HepG2 (cell line): Measurements from ENCODE around the gene NAT9. TPM values are rescaled to one million over a fixed set of nuclear protein-coding genes. Genes with fewer than 3 reads are reported as not detected.

Source experiments
- AKAP8 ChIP-seq: sonication (generic); formaldehyde crosslinking; IDR thresholded peaks from 2 replicates; pipeline ENCODE4 v1.5.1; 2020; ENCODE audit warnings: mild to moderate bottlenecking, missing genetic modification reagents
- ELF3 ChIP-seq: IDR thresholded peaks from 2 replicates; pipeline ENCODE4 v1.6.1; 2016; ENCODE audit warnings: missing genetic modification reagents, missing compliant biosample characterization
- ISX ChIP-seq: sonication (generic); formaldehyde crosslinking; conservative IDR thresholded peaks from 2 replicates; pipeline ENCODE4 v1.5.0; 2020; ENCODE audit warnings: missing genetic modification reagents
- NFE2L2 ChIP-seq: fragments of 150-350 bp; IDR thresholded peaks from 2 replicates; pipeline ENCODE4 v1.6.1; 2014; ENCODE audit warnings: low read length
- NFRKB ChIP-seq: fragments of 450-650 bp; IDR thresholded peaks from 2 replicates; pipeline ENCODE4 v1.6.1; 2017
- NR2F1 ChIP-seq, 2 experiments: fragments of 450-650 bp in 1 of 2; formaldehyde crosslinking in 1 of 2; IDR thresholded peaks; 2 replicates each; pipeline versions ENCODE4 v1.5.0 to v1.6.1; 2016 to 2020; ENCODE audit warnings: mild to moderate bottlenecking in 1 of 2, missing compliant biosample characterization in 1 of 2, missing genetic modification reagents in 1 of 2, moderate library complexity in 1 of 2
- NR3C1 ChIP-seq: sonication (generic); formaldehyde crosslinking; IDR thresholded peaks from 2 replicates; pipeline ENCODE4 v1.4.0; 2020; ENCODE audit warnings: missing genetic modification reagents
- RARA ChIP-seq: IDR thresholded peaks from 2 replicates; pipeline ENCODE4 v1.6.1; 2016; ENCODE audit warnings: missing genetic modification reagents, missing compliant biosample characterization
- RXRA ChIP-seq: sonication (generic); formaldehyde crosslinking; IDR thresholded peaks from 2 replicates; pipeline ENCODE4 v1.5.1; 2020; ENCODE audit warnings: missing genetic modification reagents
- SRSF1 ChIP-seq: fragments of 200-400 bp; formaldehyde crosslinking; optimal IDR thresholded peaks from 2 replicates; pipeline ENCODE3; 2017; ENCODE audit warnings: mild to moderate bottlenecking, low read depth, low read length, moderate library complexity
- STAG1 ChIP-seq: sonication (generic); formaldehyde crosslinking; IDR thresholded peaks from 2 replicates; pipeline ENCODE4 v1.4.0; 2020; ENCODE audit warnings: missing genetic modification reagents
- ZNF24 ChIP-seq: fragments of 450-650 bp; IDR thresholded peaks from 2 replicates; pipeline ENCODE4 v1.6.1; 2017; ENCODE audit warnings: antibody characterized with exemption, mild to moderate bottlenecking
- ZNF337 ChIP-seq: sonication (generic); formaldehyde crosslinking; IDR thresholded peaks from 2 replicates; pipeline ENCODE4 v1.5.1; 2020; ENCODE audit warnings: missing genetic modification reagents, low read depth, mild to moderate bottlenecking, borderline replicate concordance
- ZNF33B ChIP-seq: sonication (generic); formaldehyde crosslinking; IDR thresholded peaks from 2 replicates; pipeline ENCODE4 v1.5.1; 2020; ENCODE audit warnings: mild to moderate bottlenecking, missing genetic modification reagents
- ZNF543 ChIP-seq: sonication (generic); formaldehyde crosslinking; IDR thresholded peaks from 2 replicates; pipeline ENCODE4 v1.4.0; 2020; ENCODE audit warnings: mild to moderate bottlenecking, missing genetic modification reagents
- ZNF546 ChIP-seq: sonication (generic); formaldehyde crosslinking; conservative IDR thresholded peaks from 2 replicates; pipeline ENCODE4 v1.8.1; 2023; ENCODE audit warnings: mild to moderate bottlenecking, missing genetic modification reagents
- ZNF660 ChIP-seq: sonication (generic); formaldehyde crosslinking; IDR thresholded peaks from 2 replicates; pipeline ENCODE4 v1.5.1; 2020; ENCODE audit warnings: mild to moderate bottlenecking, low read depth, missing genetic modification reagents, borderline replicate concordance
- ZNF672 ChIP-seq: sonication (generic); formaldehyde crosslinking; IDR thresholded peaks from 2 replicates; pipeline ENCODE4 v1.8.1; 2022; ENCODE audit warnings: missing genetic modification reagents
- ZNF749 ChIP-seq: sonication (generic); formaldehyde crosslinking; IDR thresholded peaks from 2 replicates; pipeline ENCODE4 v1.8.0; 2022; ENCODE audit warnings: mild to moderate bottlenecking, missing genetic modification reagents, moderate library complexity, borderline replicate concordance
- ZSCAN12 ChIP-seq: sonication (generic); formaldehyde crosslinking; IDR thresholded peaks from 2 replicates; pipeline ENCODE4 v1.9.0; 2021; ENCODE audit warnings: mild to moderate bottlenecking, missing genetic modification reagents
- polyA plus RNA-seq, 8 experiments: library from polyadenylated mRNA; depleted of rRNA in 3 of 8; stranded (reverse) in 7 of 8; unstranded in 1 of 8; fragments of >200 nt; fragmentation: Illumina TruSeq in 4 of 8; extraction: Trizol in 4 of 8; gene quantifications; 2 replicates each; pipeline versions ENCODE4 v1.2.1 to v1.2.3, GENCODE V29; 2011 to 2016; ENCODE audit warnings: low read depth in 4 of 8, missing spikeins in 1 of 8, mixed read lengths in 1 of 8; ENCODE audit not compliant: insufficient read depth in 1 of 8
- total RNA-seq, 5 experiments: library from RNA; depleted of rRNA; stranded (reverse); fragments of >200 nt; fragmentation: Illumina TruSeq; extraction: Trizol; gene quantifications; 2 replicates each; pipeline ENCODE4 v1.2.3, GENCODE V29; 2016; ENCODE audit warnings: low read depth in 1 of 5
- TF ChIP-seq, protein P1 (sequence below): sonication (generic); formaldehyde crosslinking; IDR thresholded peaks from 2 replicates; pipeline ENCODE4 v1.9.0; 2021; ENCODE audit warnings: missing genetic modification reagents, borderline replicate concordance
- TF ChIP-seq, protein P2 (sequence below): sonication (generic); formaldehyde crosslinking; IDR thresholded peaks from 2 replicates; pipeline ENCODE4 v1.5.0; 2020; ENCODE audit warnings: mild to moderate bottlenecking, low read depth, missing genetic modification reagents, borderline replicate concordance
- TF ChIP-seq, protein P3 (sequence below): sonication (generic); formaldehyde crosslinking; IDR thresholded peaks from 2 replicates; pipeline ENCODE4 v1.4.0; 2020; ENCODE audit warnings: mild to moderate bottlenecking, low read depth, missing genetic modification reagents
- TF ChIP-seq, protein P4 (sequence below): sonication (generic); formaldehyde crosslinking; IDR thresholded peaks from 2 replicates; pipeline ENCODE4 v1.5.0; 2020; ENCODE audit warnings: missing genetic modification reagents
- TF ChIP-seq, protein P5 (sequence below): IDR thresholded peaks from 2 replicates; pipeline ENCODE4 v1.6.1; 2016; ENCODE audit warnings: mild to moderate bottlenecking

Gene NAT9
- total and polyA plus RNA-seq, 2 of the 13 experiments (the other 11 are each of a cell fraction or from before 2014, with no cell fraction given), result 39.7 to 44.2 TPM

DNA sequence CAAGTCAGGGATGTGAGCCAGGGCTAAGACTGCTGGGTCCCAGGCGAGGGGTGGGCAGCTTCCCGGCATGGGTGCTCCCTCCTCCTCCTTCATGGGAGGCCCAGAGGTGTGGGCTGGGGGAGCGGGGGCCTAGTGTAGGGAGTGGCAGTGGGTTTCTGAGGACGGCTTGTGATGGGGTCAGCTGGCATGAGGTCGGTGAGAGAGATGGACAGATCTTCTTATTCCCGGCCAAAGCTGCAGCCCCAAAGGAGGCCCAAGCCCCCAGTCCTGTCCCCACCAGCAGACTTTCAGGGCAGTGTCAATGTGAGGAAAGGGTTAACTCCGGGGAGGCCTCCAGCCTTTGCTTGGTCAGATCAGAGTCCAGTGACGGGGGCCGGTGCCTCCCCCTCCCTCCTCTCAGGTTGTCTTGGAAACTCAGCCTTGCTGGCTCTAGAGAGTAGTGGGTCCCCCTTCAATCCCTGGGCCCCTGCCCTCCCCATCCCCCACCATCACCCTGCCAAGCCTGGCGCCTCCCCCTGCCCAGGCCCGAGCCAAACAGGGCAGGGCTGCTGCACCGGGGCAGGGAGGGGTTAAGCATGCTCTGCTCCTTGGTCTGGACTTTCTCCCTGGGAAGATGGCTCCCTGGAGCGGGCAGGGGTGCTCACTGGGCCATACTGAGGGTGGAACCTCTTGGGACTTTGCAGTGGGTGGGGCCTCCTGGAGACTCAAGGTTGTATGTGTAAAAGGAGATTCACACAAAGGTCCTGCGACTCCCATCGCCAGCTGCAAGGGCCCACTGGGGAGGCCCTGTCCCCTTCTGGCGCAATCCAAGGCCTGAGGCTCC lies 12.4 kb downstream of the NAT9 start (continued):
- TF ChIP-seq ZNF749 (no peak), ZNF24 (no peak), ZNF546 (CRISPR knock-in tag) (no peak), NR2F1 (CRISPR knock-in tag; IDR thresholded peaks at IDR 0.05) (peak in 1 of 2 experiments; percentile 51; a peak in 2 of 4 replicates), ZNF672 (no peak), RARA (peak; percentile 61), AKAP8 (CRISPR knock-in tag) (peak; percentile 89), ISX (CRISPR knock-in tag) (no peak), ELF3 (CRISPR knock-in tag) (peak; percentile 56; the same call in 1 of the 2 replicates), RXRA (CRISPR knock-in tag) (peak; percentile 84), NFE2L2 (no peak), STAG1 (peak; percentile 2; the same call in 1 of the 2 replicates), ZNF543 (CRISPR knock-in tag) (peak; percentile 47; the same call in 1 of the 2 replicates), ZNF660 (CRISPR knock-in tag) (no peak), SRSF1 (peak; percentile 73), ZNF337 (no peak), NFRKB (no peak), ZNF33B (CRISPR knock-in tag) (no peak), NR3C1 (CRISPR knock-in tag) (no peak), ZSCAN12 (CRISPR knock-in tag) (no peak)
- TF ChIP-seq, protein P1, sequence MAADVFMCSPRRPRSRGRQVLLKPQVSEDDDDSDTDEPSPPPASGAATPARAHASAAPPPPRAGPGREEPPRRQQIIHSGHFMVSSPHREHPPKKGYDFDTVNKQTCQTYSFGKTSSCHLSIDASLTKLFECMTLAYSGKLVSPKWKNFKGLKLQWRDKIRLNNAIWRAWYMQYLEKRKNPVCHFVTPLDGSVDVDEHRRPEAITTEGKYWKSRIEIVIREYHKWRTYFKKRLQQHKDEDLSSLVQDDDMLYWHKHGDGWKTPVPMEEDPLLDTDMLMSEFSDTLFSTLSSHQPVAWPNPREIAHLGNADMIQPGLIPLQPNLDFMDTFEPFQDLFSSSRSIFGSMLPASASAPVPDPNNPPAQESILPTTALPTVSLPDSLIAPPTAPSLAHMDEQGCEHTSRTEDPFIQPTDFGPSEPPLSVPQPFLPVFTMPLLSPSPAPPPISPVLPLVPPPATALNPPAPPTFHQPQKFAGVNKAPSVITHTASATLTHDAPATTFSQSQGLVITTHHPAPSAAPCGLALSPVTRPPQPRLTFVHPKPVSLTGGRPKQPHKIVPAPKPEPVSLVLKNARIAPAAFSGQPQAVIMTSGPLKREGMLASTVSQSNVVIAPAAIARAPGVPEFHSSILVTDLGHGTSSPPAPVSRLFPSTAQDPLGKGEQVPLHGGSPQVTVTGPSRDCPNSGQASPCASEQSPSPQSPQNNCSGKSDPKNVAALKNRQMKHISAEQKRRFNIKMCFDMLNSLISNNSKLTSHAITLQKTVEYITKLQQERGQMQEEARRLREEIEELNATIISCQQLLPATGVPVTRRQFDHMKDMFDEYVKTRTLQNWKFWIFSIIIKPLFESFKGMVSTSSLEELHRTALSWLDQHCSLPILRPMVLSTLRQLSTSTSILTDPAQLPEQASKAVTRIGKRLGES (CRISPR knock-in tag), result no peak
- TF ChIP-seq, protein P2, sequence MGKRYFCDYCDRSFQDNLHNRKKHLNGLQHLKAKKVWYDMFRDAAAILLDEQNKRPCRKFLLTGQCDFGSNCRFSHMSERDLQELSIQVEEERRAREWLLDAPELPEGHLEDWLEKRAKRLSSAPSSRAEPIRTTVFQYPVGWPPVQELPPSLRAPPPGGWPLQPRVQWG (CRISPR knock-in tag), result no peak
- TF ChIP-seq, protein P3, sequence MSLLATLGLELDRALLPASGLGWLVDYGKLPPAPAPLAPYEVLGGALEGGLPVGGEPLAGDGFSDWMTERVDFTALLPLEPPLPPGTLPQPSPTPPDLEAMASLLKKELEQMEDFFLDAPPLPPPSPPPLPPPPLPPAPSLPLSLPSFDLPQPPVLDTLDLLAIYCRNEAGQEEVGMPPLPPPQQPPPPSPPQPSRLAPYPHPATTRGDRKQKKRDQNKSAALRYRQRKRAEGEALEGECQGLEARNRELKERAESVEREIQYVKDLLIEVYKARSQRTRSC (CRISPR knock-in tag), result no peak
- TF ChIP-seq, protein P4, sequence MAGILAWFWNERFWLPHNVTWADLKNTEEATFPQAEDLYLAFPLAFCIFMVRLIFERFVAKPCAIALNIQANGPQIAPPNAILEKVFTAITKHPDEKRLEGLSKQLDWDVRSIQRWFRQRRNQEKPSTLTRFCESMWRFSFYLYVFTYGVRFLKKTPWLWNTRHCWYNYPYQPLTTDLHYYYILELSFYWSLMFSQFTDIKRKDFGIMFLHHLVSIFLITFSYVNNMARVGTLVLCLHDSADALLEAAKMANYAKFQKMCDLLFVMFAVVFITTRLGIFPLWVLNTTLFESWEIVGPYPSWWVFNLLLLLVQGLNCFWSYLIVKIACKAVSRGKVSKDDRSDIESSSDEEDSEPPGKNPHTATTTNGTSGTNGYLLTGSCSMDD (CRISPR knock-in tag), result no peak
- TF ChIP-seq, protein P5, sequence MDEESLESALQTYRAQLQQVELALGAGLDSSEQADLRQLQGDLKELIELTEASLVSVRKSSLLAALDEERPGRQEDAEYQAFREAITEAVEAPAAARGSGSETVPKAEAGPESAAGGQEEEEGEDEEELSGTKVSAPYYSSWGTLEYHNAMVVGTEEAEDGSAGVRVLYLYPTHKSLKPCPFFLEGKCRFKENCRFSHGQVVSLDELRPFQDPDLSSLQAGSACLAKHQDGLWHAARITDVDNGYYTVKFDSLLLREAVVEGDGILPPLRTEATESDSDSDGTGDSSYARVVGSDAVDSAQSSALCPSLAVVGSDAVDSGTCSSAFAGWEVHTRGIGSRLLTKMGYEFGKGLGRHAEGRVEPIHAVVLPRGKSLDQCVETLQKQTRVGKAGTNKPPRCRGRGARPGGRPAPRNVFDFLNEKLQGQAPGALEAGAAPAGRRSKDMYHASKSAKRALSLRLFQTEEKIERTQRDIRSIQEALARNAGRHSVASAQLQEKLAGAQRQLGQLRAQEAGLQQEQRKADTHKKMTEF (CRISPR knock-in tag), result peak; percentile 98
